ENCODE measurements around the gene DEPDC5. TPM values are rescaled to one million over a fixed set of nuclear protein-coding genes. Genes with fewer than 3 reads are reported as not detected.
A peak's percentile ranks its signal among the peaks of the same experiment; 100 is the strongest.

The DEPDC5 gene
- total and polyA plus RNA-seq, 5 donors from 2014 or later = 4.1 to 57.6 (median 9.7) TPM

DNA sequence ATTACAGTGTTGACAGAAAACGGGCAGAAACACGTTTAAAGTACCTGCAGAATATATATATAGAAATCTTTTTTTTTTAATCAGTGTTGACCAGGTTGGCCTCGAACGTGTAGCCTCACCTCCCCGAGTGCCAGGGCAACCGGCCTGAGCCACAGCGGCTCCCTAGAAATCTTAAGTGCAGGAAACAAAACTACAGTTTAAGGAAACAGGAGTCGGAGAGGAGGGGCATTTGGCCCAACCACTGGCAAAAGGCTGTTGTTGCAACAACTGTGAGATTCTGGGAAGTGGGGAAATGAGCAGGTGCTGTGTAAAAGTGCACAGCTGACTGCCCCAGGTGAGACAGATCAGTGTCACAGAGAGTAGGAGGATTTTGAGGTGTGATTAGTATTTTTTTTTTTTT, 194.2 kb downstream of the DEPDC5 start:
- no peaks in the 10 kb centered on the region for H3K27me3 Mint-ChIP-seq
- Histone ChIP-seq H3K36me3 (ENCODE audit: control insufficient read depth, insufficient read depth, low read length) (peaks cover 16% of the 10 kb centered on the region), H3K27me3 (ENCODE audit: control insufficient read depth, insufficient read depth, low read length) (no peaks in the 10 kb centered on the region), H3K9me3 (ENCODE audit: control insufficient read depth in 2 of 2, low read length in 2 of 2) (no peaks in the 10 kb centered on the region), H3K27ac (ENCODE audit: insufficient read depth, low read length, poor library complexity, severe bottlenecking) (no peak overlapping the region), H3K4me3 (ENCODE audit: low read depth, low read length) (no peak overlapping the region), H3K4me1 (ENCODE audit: control insufficient read depth, insufficient read depth, low read length, poor library complexity, severe bottlenecking) (peaks cover 59% of the 10 kb centered on the region)
- DNase-seq (no peak), ATAC-seq (ENCODE audit: low read depth in 2 of 2) (no peak)
- H3K36me3 Mint-ChIP-seq = peaks cover 3% of the 10 kb centered on the region
- peak overlapping the region in 1 of 3 donors; percentile 14 for H3K27ac Mint-ChIP-seq
- peaks cover 0 to 1% (median 0%) of the 10 kb centered on the region in 7 donors for H3K9me3 Mint-ChIP-seq
- H3K4me1 Mint-ChIP-seq = peaks cover 17 to 51% (median 28%) of the 10 kb centered on the region in 4 donors
- no peak overlapping the region for H3K4me3 Mint-ChIP-seq

DNA sequence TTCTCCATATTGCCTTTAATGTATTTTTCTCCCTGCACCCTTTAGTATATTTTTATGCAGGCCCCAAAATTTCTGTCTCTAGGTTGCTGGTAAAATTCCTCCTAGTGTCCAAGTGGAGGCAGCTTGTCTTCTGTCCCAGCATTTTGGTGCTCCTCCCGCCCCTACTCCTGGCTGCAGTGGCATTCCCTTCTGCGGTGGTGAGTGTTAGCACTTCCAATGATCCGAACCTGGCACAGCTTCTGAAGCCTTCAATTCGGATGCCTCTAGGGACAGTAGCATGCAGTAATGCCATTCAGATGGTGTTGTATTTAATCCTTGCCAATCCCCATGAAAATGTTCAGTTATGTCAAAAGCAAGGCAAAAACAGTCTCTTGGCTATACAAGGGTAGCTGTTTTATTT, 196.4 kb downstream of the DEPDC5 start:
- peaks cover 3% of the 10 kb centered on the region for H3K36me3 Mint-ChIP-seq
- no peaks in the 10 kb centered on the region for H3K27me3 Mint-ChIP-seq
- H3K9me3 ChIP-seq (ENCODE audit: control insufficient read depth in 2 of 2, low read length in 2 of 2) = no peaks in the 10 kb centered on the region
- ATAC-seq (ENCODE audit: low read depth in 2 of 2) (no peak), DNase-seq (no peak)
- no peak overlapping the region for H3K4me3 Mint-ChIP-seq
- peaks cover 0 to 1% (median 0%) of the 10 kb centered on the region in 7 donors for H3K9me3 Mint-ChIP-seq
- peaks cover 70% of the 10 kb centered on the region for H3K4me1 ChIP-seq (ENCODE audit: control insufficient read depth, insufficient read depth, low read length, poor library complexity, severe bottlenecking)
- H3K27me3 ChIP-seq (ENCODE audit: control insufficient read depth, insufficient read depth, low read length) = no peaks in the 10 kb centered on the region
- H3K4me1 Mint-ChIP-seq = peaks cover 27 to 63% (median 48%) of the 10 kb centered on the region in 4 donors
- H3K4me3 ChIP-seq (ENCODE audit: low read depth, low read length) = no peak overlapping the region
- no peak overlapping the region for H3K27ac Mint-ChIP-seq
- peak overlapping the region; percentile 7 for H3K27ac ChIP-seq (ENCODE audit: insufficient read depth, low read length, poor library complexity, severe bottlenecking)
- peaks cover 16% of the 10 kb centered on the region for H3K36me3 ChIP-seq (ENCODE audit: control insufficient read depth, insufficient read depth, low read length)

DNA sequence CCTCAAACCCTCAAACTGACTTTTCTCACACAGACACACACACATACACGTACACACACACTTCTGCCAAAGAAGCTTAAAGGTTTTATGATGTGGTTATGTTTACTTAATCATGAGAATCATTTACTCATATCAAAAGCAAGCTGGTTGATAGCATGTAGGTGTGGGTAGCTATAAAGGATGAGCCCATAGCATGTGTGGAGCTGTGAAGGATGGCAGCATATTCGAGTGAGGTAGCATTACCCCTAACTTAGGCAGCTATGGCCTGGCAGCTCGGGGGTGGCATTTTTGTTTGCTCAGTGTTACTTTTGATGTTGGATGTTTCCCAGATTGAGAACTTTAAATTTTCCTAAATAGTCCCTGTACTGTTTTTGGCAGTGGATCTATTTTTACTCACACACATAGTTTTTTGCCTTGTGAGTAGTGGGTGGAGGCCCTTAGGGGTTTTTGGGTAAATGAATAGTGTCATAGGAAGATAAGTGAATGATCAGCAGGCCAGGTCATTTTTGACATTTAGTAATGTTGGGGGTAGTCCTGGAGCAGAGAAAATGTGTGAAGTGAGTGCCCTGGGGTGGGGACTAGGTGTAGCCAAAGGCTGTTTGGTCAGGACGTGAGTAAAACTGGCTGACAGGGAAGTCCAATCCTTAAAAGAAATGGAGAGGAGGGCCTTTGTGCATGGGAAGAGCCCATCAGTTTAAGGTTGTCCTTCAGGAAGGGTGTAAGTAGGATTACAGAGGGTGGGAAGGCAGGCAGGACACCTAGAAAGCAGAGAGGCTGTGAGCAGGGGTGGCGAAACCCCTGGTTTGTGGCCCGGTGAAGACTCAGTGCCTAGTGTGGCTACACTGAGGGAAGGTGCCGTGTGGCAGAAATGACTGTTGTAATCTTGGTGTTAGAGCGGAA, 197.6 kb downstream of the DEPDC5 start:
- Mint-ChIP-seq H3K9me3 (peaks cover 0 to 1% (median 0%) of the 10 kb centered on the region in 7 donors), H3K4me1 (peaks cover 37 to 75% (median 58%) of the 10 kb centered on the region in 4 donors), H3K4me3 (peak overlapping the region in 3 of 4 donors; percentile 54 to 71 (median 58)), H3K36me3 (peaks cover 7% of the 10 kb centered on the region), H3K27ac (peak overlapping the region; percentile 61 to 86 (median 78)), H3K27me3 (no peaks in the 10 kb centered on the region)
- Histone ChIP-seq H3K27ac (ENCODE audit: insufficient read depth, low read length, poor library complexity, severe bottlenecking) (peak overlapping the region; percentile 59), H3K4me3 (ENCODE audit: low read depth, low read length) (peak overlapping the region; percentile 38), H3K36me3 (ENCODE audit: control insufficient read depth, insufficient read depth, low read length) (peaks cover 20% of the 10 kb centered on the region), H3K9me3 (ENCODE audit: control insufficient read depth in 2 of 2, low read length in 2 of 2) (no peaks in the 10 kb centered on the region), H3K27me3 (ENCODE audit: control insufficient read depth, insufficient read depth, low read length) (no peaks in the 10 kb centered on the region), H3K4me1 (ENCODE audit: control insufficient read depth, insufficient read depth, low read length, poor library complexity, severe bottlenecking) (peaks cover 70% of the 10 kb centered on the region)
- no peak for DNase-seq
- no peak for ATAC-seq (ENCODE audit: low read depth in 2 of 2)

DNA sequence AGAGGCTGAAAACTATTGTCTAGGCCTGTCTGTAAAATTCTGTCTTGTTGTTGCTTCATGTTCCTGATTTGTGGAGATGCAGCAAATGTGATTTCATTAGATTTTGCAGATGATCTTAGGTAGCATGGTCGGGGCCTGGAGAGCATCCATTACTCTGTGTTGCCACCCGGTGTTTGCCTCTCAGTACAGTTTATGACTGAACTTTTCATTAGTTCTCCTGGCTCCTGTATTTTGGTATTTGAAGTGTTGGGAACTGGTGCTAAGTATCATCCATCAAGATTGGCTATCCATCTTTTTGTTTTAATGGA, 198.2 kb downstream of the DEPDC5 start:
- no peak for ATAC-seq (ENCODE audit: low read depth in 2 of 2)
- Mint-ChIP-seq H3K4me1 (peaks cover 37 to 79% (median 63%) of the 10 kb centered on the region in 4 donors), H3K27me3 (no peaks in the 10 kb centered on the region), H3K9me3 (peaks cover 0 to 1% (median 0%) of the 10 kb centered on the region in 7 donors), H3K27ac (peak overlapping the region in 2 of 3 donors; percentile 78 to 86), H3K36me3 (peaks cover 7% of the 10 kb centered on the region), H3K4me3 (peak overlapping the region in 3 of 4 donors; percentile 54 to 71 (median 58))
- peaks cover 70% of the 10 kb centered on the region for H3K4me1 ChIP-seq (ENCODE audit: control insufficient read depth, insufficient read depth, low read length, poor library complexity, severe bottlenecking)
- no peaks in the 10 kb centered on the region for H3K9me3 ChIP-seq (ENCODE audit: control insufficient read depth in 2 of 2, low read length in 2 of 2)
- H3K4me3 ChIP-seq (ENCODE audit: low read depth, low read length) = peak overlapping the region; percentile 38
- H3K27me3 ChIP-seq (ENCODE audit: control insufficient read depth, insufficient read depth, low read length) = no peaks in the 10 kb centered on the region
- H3K36me3 ChIP-seq (ENCODE audit: control insufficient read depth, insufficient read depth, low read length) = peaks cover 26% of the 10 kb centered on the region
- DNase-seq = no peak
- H3K27ac ChIP-seq (ENCODE audit: insufficient read depth, low read length, poor library complexity, severe bottlenecking) = peak overlapping the region; percentile 59

DNA sequence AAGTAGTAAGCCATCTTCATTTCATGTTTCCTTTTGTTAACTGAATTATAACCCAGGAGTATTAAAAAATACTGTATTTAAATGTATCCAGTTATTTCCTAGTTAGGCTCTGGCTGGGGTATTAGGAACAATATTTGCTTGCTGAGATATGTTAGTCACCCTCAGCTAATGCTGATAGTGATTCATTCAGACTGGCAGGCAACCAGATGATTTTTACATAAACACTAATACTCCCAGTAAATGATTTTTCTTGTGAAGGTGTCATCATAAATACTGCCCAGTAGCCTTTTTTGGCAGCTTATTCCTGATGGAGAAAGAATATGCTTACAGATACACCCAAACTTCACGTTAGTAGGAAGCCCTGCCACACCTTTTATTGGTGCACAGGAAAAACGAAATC, 198.7 kb downstream of the DEPDC5 start:
- H3K4me1 ChIP-seq (ENCODE audit: control insufficient read depth, insufficient read depth, low read length, poor library complexity, severe bottlenecking) = peaks cover 72% of the 10 kb centered on the region
- H3K27ac Mint-ChIP-seq = peak overlapping the region in 2 of 3 donors; percentile 78 to 86

DNA sequence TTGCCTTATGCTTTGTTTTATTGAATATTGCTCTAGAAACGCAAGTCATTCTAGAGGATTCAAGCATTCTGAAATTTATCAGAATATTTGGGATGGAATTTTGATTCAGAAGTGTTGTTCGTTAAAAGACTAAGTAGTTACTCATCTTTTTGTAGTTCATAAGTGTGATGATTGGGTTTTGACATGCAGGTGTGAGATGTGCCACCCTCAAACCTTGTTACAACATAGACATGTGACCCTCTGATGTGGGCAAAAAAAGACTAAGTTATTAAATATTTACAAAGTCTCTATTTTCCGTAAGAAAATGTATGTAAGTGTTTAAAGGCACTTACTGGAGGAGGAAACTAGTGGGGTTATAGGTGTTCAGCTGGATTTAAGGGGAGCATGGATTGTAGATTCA, 199.4 kb downstream of the DEPDC5 start:
- H3K36me3 ChIP-seq (ENCODE audit: control insufficient read depth, insufficient read depth, low read length) = peaks cover 31% of the 10 kb centered on the region
- Mint-ChIP-seq H3K27me3 (no peaks in the 10 kb centered on the region), H3K36me3 (peaks cover 8% of the 10 kb centered on the region), H3K9me3 (peaks cover 0 to 1% (median 0%) of the 10 kb centered on the region in 7 donors), H3K4me3 (peak overlapping the region in 3 of 4 donors; percentile 11 to 58 (median 13)), H3K27ac (peak overlapping the region in 2 of 3 donors; percentile 77 to 83), H3K4me1 (peaks cover 33 to 82% (median 61%) of the 10 kb centered on the region in 4 donors)
- DNase-seq (no peak), ATAC-seq (ENCODE audit: low read depth in 2 of 2) (no peak)
- no peaks in the 10 kb centered on the region for H3K27me3 ChIP-seq (ENCODE audit: control insufficient read depth, insufficient read depth, low read length)
- peak overlapping the region; percentile 41 for H3K27ac ChIP-seq (ENCODE audit: insufficient read depth, low read length, poor library complexity, severe bottlenecking)
- no peaks in the 10 kb centered on the region for H3K9me3 ChIP-seq (ENCODE audit: control insufficient read depth in 2 of 2, low read length in 2 of 2)
- H3K4me3 ChIP-seq (ENCODE audit: low read depth, low read length) = peak overlapping the region; percentile 16
- H3K4me1 ChIP-seq (ENCODE audit: control insufficient read depth, insufficient read depth, low read length, poor library complexity, severe bottlenecking) = peaks cover 80% of the 10 kb centered on the region

More for the DNA sequence above, 198.7 kb downstream of the DEPDC5 start:
- ATAC-seq (ENCODE audit: low read depth in 2 of 2) (no peak), DNase-seq (no peak)
- peaks cover 28% of the 10 kb centered on the region for H3K36me3 ChIP-seq (ENCODE audit: control insufficient read depth, insufficient read depth, low read length)
- Mint-ChIP-seq H3K4me3 (peak overlapping the region in 3 of 4 donors; percentile 35 to 58 (median 54)), H3K9me3 (peaks cover 0 to 1% (median 0%) of the 10 kb centered on the region in 7 donors), H3K4me1 (peaks cover 33 to 79% (median 60%) of the 10 kb centered on the region in 4 donors), H3K27me3 (no peaks in the 10 kb centered on the region), H3K36me3 (peaks cover 7% of the 10 kb centered on the region)
- H3K4me3 ChIP-seq (ENCODE audit: low read depth, low read length) = no peak overlapping the region
- H3K27me3 ChIP-seq (ENCODE audit: control insufficient read depth, insufficient read depth, low read length) = no peaks in the 10 kb centered on the region
- H3K9me3 ChIP-seq (ENCODE audit: control insufficient read depth in 2 of 2, low read length in 2 of 2) = no peaks in the 10 kb centered on the region
- H3K27ac ChIP-seq (ENCODE audit: insufficient read depth, low read length, poor library complexity, severe bottlenecking) = no peak overlapping the region

DNA sequence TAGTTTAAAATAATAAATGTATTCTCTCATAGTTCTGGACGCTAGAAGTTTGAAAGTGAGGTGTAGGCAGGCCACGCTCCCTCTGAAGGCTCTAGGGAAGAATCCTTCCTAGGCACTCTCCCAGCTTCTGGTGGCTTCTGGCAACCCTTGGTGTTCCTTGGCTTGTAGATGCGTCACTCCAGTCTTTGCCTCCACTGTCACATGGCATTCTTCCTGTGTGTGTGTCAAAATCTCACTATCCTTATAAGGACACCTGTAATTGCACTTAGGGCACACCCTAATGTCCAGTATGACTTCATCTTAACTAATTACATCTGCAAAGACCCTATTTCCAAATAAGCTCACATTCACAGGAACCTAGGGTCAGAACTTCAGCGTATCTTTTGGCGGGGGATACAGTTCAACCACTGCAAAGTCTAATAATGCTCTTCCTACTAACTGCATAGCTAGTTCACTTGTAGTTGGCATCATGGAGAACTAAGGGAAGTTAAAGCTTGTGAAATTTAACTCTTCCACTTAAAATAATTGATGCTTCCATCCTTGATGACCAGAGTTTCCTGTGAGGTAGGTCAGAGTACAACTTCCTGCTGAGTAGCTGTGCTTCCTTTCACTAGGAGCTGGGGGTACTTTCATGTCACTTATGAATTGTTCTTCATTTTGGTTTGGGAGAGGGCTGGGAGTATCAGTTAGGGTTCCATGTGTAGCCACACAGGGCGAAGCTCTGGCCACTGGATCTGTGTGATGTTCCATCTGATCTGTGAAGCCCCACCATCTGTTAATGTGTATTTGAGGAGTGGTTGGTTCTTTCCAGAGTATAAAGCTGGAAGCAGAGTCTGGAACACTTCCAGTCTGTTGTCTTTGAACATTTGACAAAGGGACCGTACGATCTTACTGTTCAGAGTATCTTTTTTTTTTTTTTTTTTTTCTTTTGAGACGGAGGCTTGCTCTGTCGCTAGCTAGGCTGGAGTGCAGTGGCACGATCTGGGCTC, 201.0 kb downstream of the DEPDC5 start:
- Histone ChIP-seq H3K27ac (ENCODE audit: insufficient read depth, low read length, poor library complexity, severe bottlenecking) (peak overlapping the region; percentile 82), H3K9me3 (ENCODE audit: control insufficient read depth in 2 of 2, low read length in 2 of 2) (no peaks in the 10 kb centered on the region), H3K36me3 (ENCODE audit: control insufficient read depth, insufficient read depth, low read length) (peaks cover 30% of the 10 kb centered on the region), H3K4me1 (ENCODE audit: control insufficient read depth, insufficient read depth, low read length, poor library complexity, severe bottlenecking) (peaks cover 92% of the 10 kb centered on the region), H3K27me3 (ENCODE audit: control insufficient read depth, insufficient read depth, low read length) (no peaks in the 10 kb centered on the region), H3K4me3 (ENCODE audit: low read depth, low read length) (peak overlapping the region; percentile 47)
- Mint-ChIP-seq H3K36me3 (peaks cover 12% of the 10 kb centered on the region), H3K27me3 (peaks cover 4% of the 10 kb centered on the region), H3K4me3 (peak overlapping the region; percentile 3 to 79 (median 58)), H3K27ac (peak overlapping the region; percentile 38 to 83 (median 80)), H3K4me1 (peaks cover 40 to 90% (median 68%) of the 10 kb centered on the region in 4 donors), H3K9me3 (peaks cover 0 to 1% (median 0%) of the 10 kb centered on the region in 7 donors)
- ATAC-seq (ENCODE audit: low read depth in 2 of 2) (no peak), DNase-seq (no peak)
